SK-N-MC (cell line): Measurements from ENCODE around the gene DIDO1.

ENCODE experiments used
- EZH2 ChIP-seq: fragments of 200-600 bp; sonication (generic); IDR thresholded peaks from one replicate; pipeline ENCODE4 v1.6.1; 2017; ENCODE audit warnings: antibody characterized with exemption
- FOXP2 ChIP-seq: optimal IDR thresholded peaks from 2 replicates; pipeline ENCODE3; 2011; ENCODE audit warnings: mild to moderate bottlenecking, moderate library complexity; ENCODE audit not compliant: insufficient read depth; ENCODE audit errors: extremely low read length, control extremely low read depth
- POLR2AphosphoS5 ChIP-seq: IDR thresholded peaks from 2 replicates; pipeline ENCODE4 v1.6.1; 2012; ENCODE audit warnings: mild to moderate bottlenecking, low read depth, low read length, borderline replicate concordance

DNA sequence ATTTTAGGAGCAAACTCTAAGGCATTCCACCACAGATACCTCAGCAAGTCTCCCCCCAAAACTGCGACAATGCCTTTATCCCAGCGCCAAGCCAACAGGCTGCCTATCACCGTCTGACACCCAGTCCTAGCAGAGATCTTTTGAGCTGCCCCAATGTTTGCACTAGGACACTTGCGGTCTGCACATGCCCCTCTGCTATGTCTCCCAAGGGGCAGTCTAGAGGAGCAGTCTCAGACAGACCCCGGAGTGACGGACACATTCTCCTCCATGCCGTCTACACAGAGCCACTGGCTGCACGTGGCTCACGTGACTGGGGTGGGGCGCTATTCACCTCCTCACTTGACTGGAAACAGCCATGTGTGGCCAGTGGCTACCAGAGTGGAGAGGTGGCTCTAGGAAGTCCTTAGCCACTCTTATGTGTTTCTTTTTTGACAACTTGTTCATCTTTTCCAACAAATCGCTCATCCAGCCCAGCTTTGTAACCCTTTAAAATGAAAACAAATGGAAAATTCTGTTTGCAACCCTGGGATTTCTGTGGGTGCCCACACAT is 16.0 kb downstream of the DIDO1 start:
- TF ChIP-seq EZH2: no peak
- TF ChIP-seq POLR2AphosphoS5: no peak
- no peak for TF ChIP-seq FOXP2
